Gastrocnemius medialis (tissue), 4 donors: ENCODE results near the gene GPR62. TPM values are rescaled to one million over a fixed set of nuclear protein-coding genes. Genes with fewer than 3 reads are reported as not detected.
"Not testable (repeated sequence)": the region's sequence is repeated elsewhere in the genome, so short reads cannot be mapped to it uniquely, and the experiment has no call there.

ENCODE experiments used
- ATAC-seq, 2 donors: fragments of 150-250 bp; one replicate each; pipeline ENCODE4 v1.9.1; 2016
- DNase-seq, 2 donors: peaks; one replicate each; pipeline ENCODE4 v3.0.0-alpha.2; 2019
- H3K27ac ChIP-seq, 4 donors: fragments of 200-600 bp; sonication (generic); 1 replicate in 1 of 4; 2 replicates in 3 of 4; pipeline ENCODE4 v1.5.1; 2016 to 2018; ENCODE audit warnings: mild to moderate bottlenecking in 2 of 4, moderate library complexity in 1 of 4
- H3K27me3 ChIP-seq, 3 donors: fragments of 200-600 bp; sonication (generic) in 2 of 3; 1 replicate in 1 of 3; 2 replicates in 2 of 3; pipeline versions ENCODE4 v1.5.1 to v1.6.0; 2016 to 2019; ENCODE audit warnings: mild to moderate bottlenecking in 1 of 3, moderate library complexity in 1 of 3
- H3K36me3 ChIP-seq, 2 donors: fragments of 200-600 bp; sonication (generic) in 1 of 2; one replicate each; pipeline ENCODE4 v1.5.1; 2017 to 2018
- H3K4me1 ChIP-seq, 2 donors: fragments of 200-600 bp; sonication (generic) in 1 of 2; one replicate each; pipeline ENCODE4 v1.5.1; 2016 to 2017; ENCODE audit warnings: mild to moderate bottlenecking in 2 of 2
- H3K4me3 ChIP-seq, 4 donors: fragments of 200-600 bp; sonication (generic) in 3 of 4; 1 replicate in 1 of 4; 2 replicates in 3 of 4; pipeline ENCODE4 v1.5.1; 2016 to 2019; ENCODE audit warnings: mild to moderate bottlenecking in 2 of 4
- H3K9me3 ChIP-seq, 3 donors: fragments of 200-600 bp; sonication (generic) in 2 of 3; 1 replicate in 1 of 3; 2 replicates in 2 of 3; pipeline ENCODE4 v1.5.1; 2016 to 2019
- POLR2A ChIP-seq, 2 donors: fragments of 450-650 bp; IDR thresholded peaks; one replicate each; pipeline ENCODE4 v1.6.1; 2017; ENCODE audit warnings: antibody characterized with exemption in 2 of 2, mild to moderate bottlenecking in 2 of 2, moderate library complexity in 2 of 2
- in situ Hi-C, 4 donors: fragments of 200-750 bp; cut with MboI; loops; one replicate each; pipeline versions ENCODE4 v1.15.0 to v1.8.0; 2017; ENCODE audit warnings: low sequenced_read_pairs in 4 of 4
- intact Hi-C: fragments of 100-400 bp; cut with DNase I; formaldehyde crosslinking; loops from one replicate; pipeline ENCODE4 v1.15.1; 2023; ENCODE audit warnings: low total_unique reads
- total RNA-seq, 4 donors: library from RNA; depleted of rRNA; stranded (reverse); fragments of >200 nt; gene quantifications; one replicate each; pipeline versions ENCODE4 v1.1.0 to v1.2.3, GENCODE V29; 2016
- TF ChIP-seq, protein P1 (sequence below), 5 experiments: fragments of 450-650 bp in 3 of 5; fragments of 200-600 bp in 2 of 5; sonication (generic) in 2 of 5; IDR thresholded peaks in 4 of 5; conservative IDR thresholded peaks in 1 of 5; 1 replicate in 4 of 5; 2 replicates in 1 of 5; pipeline ENCODE4 v1.5.1; 2016 to 2019; ENCODE audit warnings: antibody characterized with exemption in 5 of 5, mild to moderate bottlenecking in 3 of 5, moderate library complexity in 3 of 5

The GPR62 gene
- total RNA-seq, 4 donors from 2014 or later, result 0.18 to 2.5 (median 0.37) TPM

DNA sequence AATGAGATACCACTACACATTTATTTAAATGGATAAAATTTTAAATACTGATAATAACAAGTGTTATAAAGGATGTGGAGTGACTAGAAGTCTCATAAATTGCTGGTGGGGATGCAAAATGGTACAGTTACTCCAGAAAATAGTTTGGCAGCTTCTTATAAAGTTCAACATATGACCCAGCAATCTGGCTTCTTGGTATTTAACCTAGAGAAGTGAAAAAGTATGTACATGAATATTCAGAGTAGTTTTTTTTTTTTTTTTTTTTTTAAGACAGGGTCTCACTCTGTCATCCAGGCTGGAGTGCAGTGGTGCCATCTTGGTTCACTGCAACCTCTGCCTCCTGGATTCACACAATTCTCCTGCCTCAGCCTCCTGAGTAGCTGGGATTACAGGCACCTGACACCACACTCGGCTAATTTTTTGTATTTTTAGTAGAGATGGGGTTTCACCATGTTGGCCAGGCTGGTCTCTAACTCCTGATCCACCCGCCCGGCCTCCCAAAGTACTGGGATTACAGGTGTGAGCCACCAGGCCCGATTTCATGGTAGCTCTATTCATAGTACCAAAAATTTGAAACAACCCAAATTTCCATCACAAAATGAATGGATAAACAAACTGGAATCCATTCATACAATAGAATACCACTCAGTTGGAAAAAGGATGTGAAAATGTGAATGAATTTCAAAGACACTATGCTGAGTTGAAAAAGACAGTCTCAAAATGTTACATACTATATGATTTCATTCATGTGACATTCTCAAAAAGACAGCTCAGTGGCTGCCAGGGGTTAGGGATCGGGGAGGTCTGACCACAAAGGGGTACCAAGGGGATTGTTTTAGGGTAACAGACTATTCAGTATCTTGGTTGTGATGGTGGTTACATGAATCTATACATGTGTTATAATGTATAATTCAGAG lies 27.9 kb upstream of the GPR62 start:
- TF ChIP-seq POLR2A (IDR thresholded peaks at IDR 0.05), result no peak
- TF ChIP-seq, protein P1, sequence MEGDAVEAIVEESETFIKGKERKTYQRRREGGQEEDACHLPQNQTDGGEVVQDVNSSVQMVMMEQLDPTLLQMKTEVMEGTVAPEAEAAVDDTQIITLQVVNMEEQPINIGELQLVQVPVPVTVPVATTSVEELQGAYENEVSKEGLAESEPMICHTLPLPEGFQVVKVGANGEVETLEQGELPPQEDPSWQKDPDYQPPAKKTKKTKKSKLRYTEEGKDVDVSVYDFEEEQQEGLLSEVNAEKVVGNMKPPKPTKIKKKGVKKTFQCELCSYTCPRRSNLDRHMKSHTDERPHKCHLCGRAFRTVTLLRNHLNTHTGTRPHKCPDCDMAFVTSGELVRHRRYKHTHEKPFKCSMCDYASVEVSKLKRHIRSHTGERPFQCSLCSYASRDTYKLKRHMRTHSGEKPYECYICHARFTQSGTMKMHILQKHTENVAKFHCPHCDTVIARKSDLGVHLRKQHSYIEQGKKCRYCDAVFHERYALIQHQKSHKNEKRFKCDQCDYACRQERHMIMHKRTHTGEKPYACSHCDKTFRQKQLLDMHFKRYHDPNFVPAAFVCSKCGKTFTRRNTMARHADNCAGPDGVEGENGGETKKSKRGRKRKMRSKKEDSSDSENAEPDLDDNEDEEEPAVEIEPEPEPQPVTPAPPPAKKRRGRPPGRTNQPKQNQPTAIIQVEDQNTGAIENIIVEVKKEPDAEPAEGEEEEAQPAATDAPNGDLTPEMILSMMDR (IDR thresholded peaks at IDR 0.05 in 4 of 5, conservative IDR thresholded peaks at IDR 0.05 in 1 of 5), result no peak
- in situ Hi-C loops, result no loop called here

DNA sequence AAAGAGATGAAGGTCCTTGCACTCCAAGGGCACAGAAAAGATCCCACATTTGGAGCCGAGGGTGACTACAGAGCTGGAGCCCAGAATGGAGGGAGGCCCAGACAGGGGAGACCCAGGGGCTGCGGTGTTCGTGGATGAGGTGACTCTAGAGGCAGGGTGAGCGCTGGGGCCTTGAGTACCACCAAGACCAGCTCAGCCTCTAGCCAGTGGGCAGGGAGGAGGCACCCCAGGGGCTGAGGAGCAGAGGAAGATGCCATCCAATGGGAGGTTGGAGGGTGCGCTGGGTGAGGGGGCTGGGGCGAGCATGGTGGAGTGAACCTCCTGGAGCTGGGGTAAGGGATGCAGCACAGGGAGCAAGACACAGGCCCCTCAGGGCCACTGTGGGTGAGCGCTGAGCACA lies 26.7 kb upstream of the GPR62 start:
- in situ Hi-C loops, result no loop called here
- no peak for DNase-seq

More for the DNA sequence above, 27.9 kb upstream of the GPR62 start:
- Histone ChIP-seq H3K36me3 (no peaks in the 10 kb centered on the region), H3K4me3 (no peak overlapping the region), H3K27ac (no peak overlapping the region), H3K4me1 (peaks cover 0 to 12% of the 10 kb centered on the region in 2 donors), H3K9me3 (no peaks in the 10 kb centered on the region), H3K27me3 (no peaks in the 10 kb centered on the region)
- intact Hi-C loops, result no loop called here
- ATAC-seq, result no peak
- no peak for DNase-seq

DNA sequence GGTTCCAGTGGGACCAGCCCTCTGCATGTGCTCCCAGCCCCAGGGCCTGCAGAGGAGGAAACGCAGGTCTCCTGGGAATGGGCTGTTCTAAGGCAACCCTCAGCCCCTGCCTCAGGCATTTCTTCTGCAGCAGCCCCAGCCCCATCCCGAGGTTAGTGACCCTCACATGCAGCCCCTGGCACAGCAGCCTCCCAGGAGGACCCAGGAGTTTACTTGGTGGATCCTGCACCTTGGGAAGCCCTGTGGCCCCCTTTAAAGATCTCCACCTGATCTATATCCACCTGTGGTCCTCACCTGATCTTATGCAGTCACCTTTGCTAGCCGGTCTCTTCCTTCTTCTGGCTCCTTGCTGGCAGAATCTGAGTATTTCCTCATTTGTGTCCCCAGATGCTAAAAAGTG lies 26.2 kb upstream of the GPR62 start:
- H3K9me3 ChIP-seq, ATAC-seq, intact Hi-C loops, H3K27ac ChIP-seq, in situ Hi-C loops, H3K4me3 ChIP-seq, H3K27me3 ChIP-seq, DNase-seq: not testable (repeated sequence)
- Histone ChIP-seq H3K4me1 (peaks cover 0 to 12% of the 10 kb centered on the region in 2 donors), H3K36me3 (peaks cover 0 to 15% of the 10 kb centered on the region in 2 donors)

More for the DNA sequence above, 26.7 kb upstream of the GPR62 start:
- Histone ChIP-seq H3K27me3 (no peaks in the 10 kb centered on the region), H3K27ac (no peak overlapping the region), H3K36me3 (peaks cover 0 to 10% of the 10 kb centered on the region in 2 donors), H3K4me1 (peaks cover 0 to 12% of the 10 kb centered on the region in 2 donors), H3K4me3 (no peak overlapping the region), H3K9me3 (no peaks in the 10 kb centered on the region)
- TF ChIP-seq, protein P1 (IDR thresholded peaks at IDR 0.05 in 4 of 5, conservative IDR thresholded peaks at IDR 0.05 in 1 of 5), result no peak
- no peak for TF ChIP-seq POLR2A (IDR thresholded peaks at IDR 0.05)
- intact Hi-C loops, result no loop called here
- no peak for ATAC-seq

DNA sequence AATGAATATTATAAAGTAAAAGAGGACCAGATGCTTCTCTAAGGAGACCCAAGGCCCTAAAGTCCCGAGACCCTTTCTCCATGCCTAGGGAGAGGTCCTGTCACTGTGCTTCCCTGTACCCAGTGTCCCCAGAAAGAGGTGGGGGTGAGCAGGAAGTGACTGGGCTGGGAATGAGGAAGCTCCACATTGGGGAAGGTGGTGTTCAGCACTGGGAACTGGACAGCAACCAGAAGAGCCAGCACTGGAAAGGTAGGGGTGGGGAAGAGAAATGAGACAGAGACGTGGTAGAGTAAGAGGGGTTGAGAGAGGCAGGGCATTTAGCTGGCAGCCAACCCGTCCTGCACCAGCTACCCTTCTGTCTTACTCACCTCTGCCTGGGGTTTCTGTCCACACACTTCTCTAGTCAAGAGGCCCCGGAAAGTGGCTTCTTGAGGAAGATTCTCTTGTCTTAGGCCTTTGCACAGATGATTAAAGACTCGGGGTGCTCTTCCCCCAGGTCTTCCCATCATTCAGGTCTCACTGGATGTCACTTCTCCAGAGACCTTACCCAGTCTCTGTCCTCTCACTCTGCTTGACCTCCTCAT lies 25.7 kb upstream of the GPR62 start:
- no peak overlapping the region for H3K27ac ChIP-seq
- in situ Hi-C loops, result no loop called here
- DNase-seq (no peak), ATAC-seq (no peak)
- TF ChIP-seq, protein P1 (IDR thresholded peaks at IDR 0.05 in 4 of 5, conservative IDR thresholded peaks at IDR 0.05 in 1 of 5), result no peak
- TF ChIP-seq POLR2A (IDR thresholded peaks at IDR 0.05), result no peak
- H3K4me3 ChIP-seq, result no peak overlapping the region
- intact Hi-C loops, result no loop called here
- peaks cover 0 to 21% of the 10 kb centered on the region in 2 donors for H3K36me3 ChIP-seq
- H3K27me3 ChIP-seq, result no peaks in the 10 kb centered on the region
- H3K9me3 ChIP-seq, result no peaks in the 10 kb centered on the region
- peaks cover 0 to 12% of the 10 kb centered on the region in 2 donors for H3K4me1 ChIP-seq

DNA sequence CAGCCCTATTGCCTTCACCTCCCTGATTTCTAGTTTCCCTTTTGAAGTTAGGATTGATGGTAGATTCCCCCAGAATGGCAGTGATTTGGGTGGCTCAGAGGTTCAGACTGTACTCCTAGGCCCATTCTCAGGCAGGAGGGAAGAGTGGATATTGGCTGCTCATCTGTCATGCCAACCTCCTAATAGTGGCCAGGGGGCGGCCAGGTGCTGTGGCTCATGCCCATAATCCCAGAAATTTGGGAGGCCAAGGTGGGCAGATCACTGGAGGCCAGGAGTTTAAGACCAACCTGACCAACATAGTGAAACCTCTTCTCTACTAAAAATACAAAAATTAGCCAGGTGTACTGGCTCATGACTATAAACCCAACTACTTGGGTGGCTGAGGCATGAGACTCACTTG lies 24.7 kb upstream of the GPR62 start:
- H3K36me3 ChIP-seq, result peaks cover 0 to 30% of the 10 kb centered on the region in 2 donors
- in situ Hi-C loops, result no loop called here

More for the DNA sequence above, 24.7 kb upstream of the GPR62 start:
- intact Hi-C loops, result no loop called here
- Histone ChIP-seq H3K27ac (no peak overlapping the region), H3K27me3 (no peaks in the 10 kb centered on the region), H3K4me3 (no peak overlapping the region), H3K4me1 (peaks cover 0 to 12% of the 10 kb centered on the region in 2 donors), H3K9me3 (no peaks in the 10 kb centered on the region)
- ATAC-seq (no peak), DNase-seq (no peak)
- TF ChIP-seq, protein P1 (IDR thresholded peaks at IDR 0.05 in 4 of 5, conservative IDR thresholded peaks at IDR 0.05 in 1 of 5), result no peak
- TF ChIP-seq POLR2A (IDR thresholded peaks at IDR 0.05), result no peak
